HepG2 (cell line): ENCODE results near the gene ASTN2.

Experiments used
- CREB1 ChIP-seq, 2 experiments: fragments of 450-650 bp in 1 of 2; IDR thresholded peaks; 2 replicates each; pipeline ENCODE4 v1.6.1; 2016 to 2017; ENCODE audit warnings: control low read depth in 1 of 2, mild to moderate bottlenecking in 1 of 2, missing compliant biosample characterization in 1 of 2, missing genetic modification characterization in 1 of 2
- CTCF ChIP-seq: sonication (generic); formaldehyde crosslinking; IDR thresholded peaks from 2 replicates; pipeline ENCODE4 v1.5.0; 2020; ENCODE audit warnings: mild to moderate bottlenecking, missing genetic modification reagents, moderate library complexity
- HOMEZ ChIP-seq: IDR thresholded peaks from 2 replicates; pipeline ENCODE4 v1.6.1; 2016; ENCODE audit warnings: low read depth
- SUZ12 ChIP-seq: fragments of 150-350 bp; IDR thresholded peaks from 2 replicates; pipeline ENCODE4 v1.6.1; 2014; ENCODE audit warnings: low read depth, low read length
- ZNF354B ChIP-seq: sonication (generic); formaldehyde crosslinking; IDR thresholded peaks from 2 replicates; pipeline ENCODE4 v1.8.0; 2022; ENCODE audit warnings: mild to moderate bottlenecking, missing genetic modification reagents
- ZNF605 ChIP-seq: sonication (generic); formaldehyde crosslinking; IDR thresholded peaks from 2 replicates; pipeline ENCODE4 v1.8.0; 2022; ENCODE audit warnings: mild to moderate bottlenecking, missing genetic modification reagents

- TF ChIP-seq CTCF (CRISPR knock-in tag) (no peak), HOMEZ (CRISPR knock-in tag) (no peak), SUZ12 (no peak), ZNF605 (CRISPR knock-in tag) (no peak), ZNF354B (CRISPR knock-in tag) (no peak), CREB1 (IDR thresholded peaks at IDR 0.05) (no peak), CREB1 (CRISPR knock-in tag; IDR thresholded peaks at IDR 0.05) (no peak)
These were observed 2.7 kb downstream of the ASTN2 start for GRCh38 chr9:117412006-117412715.
